GM18868 (cell line): Measurements from ENCODE around the gene GHDC.
"Not testable (repeated sequence)": the region's sequence is repeated elsewhere in the genome, so short reads cannot be mapped to it uniquely, and the experiment has no call there.

ENCODE experiments used
- ATAC-seq: cut with Tn5 transposase; IDR thresholded peaks from one replicate; pipeline ENCODE4 v1.9.1; 2021; ENCODE audit warnings: mild to moderate bottlenecking, moderate library complexity; ENCODE audit not compliant: unreplicated experiment

GHDC gene

DNA sequence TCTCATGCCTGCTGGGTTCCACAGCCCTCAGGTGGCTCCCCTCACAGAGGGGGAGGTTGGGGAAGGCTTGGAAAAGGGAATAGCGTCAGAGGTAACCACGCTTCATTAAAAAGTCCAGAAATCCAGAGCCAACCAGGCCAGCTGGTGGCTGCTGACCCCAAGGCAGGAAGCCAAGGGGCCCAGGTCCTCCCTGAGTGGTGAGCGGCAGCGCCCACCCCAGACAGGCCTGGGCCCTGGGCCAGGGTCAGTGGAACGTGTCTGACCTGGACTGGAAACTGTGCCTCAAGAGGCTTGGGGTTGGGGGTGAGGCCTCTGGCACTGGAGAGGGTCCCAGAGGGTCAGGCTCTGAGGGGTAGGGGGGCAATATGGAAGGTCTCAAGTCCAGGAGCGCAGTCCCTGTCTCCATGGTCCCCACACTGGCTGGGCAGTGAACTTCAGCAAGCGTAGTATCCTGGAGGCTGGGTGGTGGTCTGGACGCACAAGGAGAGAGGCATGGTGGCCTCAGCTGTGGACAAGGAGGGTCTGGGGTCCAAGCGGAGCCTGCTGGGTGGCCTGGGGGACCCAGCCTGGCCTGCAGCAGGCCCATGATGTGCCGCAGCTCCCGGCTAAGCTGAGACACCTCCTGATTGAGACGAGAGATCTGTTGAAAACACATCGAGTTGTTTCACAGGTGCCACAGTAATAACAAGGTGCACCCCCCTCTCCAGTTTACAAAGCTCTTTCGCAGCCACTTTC lies 34.3 kb downstream of the GHDC start:
- ATAC-seq, result no peak

DNA sequence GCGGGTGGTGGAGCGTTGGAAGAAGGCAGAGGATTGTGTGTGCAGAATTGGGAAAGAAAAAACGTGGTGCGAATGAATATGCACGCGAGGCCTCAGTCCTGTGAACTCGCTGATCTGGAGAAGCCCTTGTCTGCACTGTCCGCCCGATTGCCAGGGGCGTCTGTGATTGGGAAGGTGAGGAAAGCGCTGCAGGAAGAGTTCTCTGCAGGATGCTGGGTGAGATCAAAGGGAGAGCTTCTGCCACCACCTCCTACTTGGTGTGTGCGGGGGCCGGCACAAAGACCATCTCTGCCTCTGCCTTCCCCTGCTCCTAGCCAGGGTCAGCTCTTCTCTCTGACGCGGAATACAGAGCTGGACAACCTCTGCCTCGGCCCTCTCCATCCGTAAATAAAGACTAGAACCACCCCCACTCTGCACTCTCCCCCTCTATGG lies 38.7 kb downstream of the GHDC start:
- no peak for ATAC-seq

DNA sequence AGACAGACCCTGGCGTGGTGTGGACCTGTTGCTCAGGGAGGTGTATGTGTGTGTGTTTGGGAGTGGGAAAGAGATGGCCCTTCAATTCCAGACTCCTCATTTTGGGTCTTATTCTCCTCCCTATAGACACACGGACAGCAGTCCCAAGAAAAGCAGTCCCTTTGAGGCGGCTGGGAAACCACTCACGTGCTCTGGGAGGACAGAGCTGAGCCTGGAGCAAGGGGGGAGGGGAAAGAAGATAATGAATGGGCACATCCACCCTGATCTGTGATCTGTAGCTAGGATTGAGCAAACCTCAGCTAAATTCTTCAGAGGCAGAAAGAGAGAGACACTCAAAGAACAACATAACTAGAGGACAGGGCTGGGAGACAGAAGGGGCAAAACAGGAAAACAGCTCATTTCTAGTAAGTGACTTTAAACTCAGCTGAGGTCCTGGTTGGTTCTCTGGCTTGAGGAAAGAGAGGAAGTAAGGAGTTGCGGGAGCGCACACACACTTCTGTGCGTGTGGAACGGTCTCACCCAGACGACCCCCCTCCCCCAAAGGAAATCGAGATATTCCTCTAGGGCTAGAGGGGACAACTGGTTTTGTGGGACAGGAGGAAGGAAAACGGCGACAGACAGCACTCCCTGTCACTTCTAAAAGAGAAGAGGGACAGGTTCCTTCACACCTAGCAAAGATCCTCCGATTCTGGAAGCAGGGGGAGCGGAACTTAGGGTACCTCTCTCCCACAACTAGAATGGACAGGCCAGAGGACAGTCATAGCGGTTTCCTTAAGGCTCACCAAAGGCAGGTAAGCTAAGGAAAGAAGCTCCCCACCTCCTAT lies 40.2 kb downstream of the GHDC start:
- no peak for ATAC-seq

DNA sequence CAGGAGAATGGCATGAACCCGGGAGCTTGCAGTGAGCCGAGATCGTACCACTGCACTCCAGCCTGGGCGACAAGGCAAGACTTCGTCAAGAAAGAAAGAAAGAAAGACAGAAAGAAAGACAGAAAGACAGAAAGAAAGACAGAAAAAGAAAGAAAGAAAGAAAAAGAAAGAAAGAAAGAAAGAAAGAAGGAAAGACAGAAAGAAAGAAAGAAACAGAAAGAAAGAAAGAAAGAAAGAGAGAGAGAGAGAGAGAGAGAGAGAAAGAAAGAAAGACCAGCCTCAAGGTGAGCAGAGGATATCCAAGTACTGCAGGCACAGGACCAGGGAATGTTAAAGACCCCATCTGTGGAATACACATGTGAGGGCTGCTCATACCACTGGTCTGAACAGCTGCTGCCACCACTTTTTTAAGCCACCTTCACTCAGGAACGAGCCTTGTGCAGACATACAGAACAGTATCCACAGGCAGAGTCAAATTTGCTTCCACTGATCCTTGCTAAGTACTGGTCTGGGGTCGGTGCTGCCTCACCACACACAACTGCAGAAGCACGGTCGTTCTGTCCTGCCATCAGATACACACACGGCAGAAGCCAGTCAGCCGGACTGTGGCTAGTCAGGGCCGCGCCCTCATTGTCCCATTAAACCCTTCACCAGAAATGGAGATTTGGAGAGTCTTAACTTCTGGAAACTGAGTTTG lies 47.2 kb downstream of the GHDC start:
- ATAC-seq, result no peak

DNA sequence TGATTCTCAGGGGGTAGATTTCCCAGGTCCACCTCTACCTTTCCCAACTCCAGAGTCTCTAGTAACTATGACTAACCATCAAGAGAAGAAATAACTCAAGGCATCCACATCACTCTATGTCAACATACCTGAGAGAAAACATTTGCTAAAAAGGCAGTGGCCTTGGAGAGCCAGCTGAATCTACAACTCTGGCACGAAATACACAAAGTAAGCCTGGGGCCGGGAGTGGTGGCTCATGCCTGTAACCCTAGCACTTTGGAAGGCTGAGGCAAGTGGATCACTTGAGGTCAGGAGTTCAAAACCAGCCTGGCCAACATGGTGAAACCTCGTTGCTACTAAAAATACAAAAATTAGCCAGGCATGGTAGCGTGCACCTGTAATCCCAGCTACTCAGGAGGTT lies 51.2 kb downstream of the GHDC start:
- not testable (repeated sequence) for ATAC-seq

DNA sequence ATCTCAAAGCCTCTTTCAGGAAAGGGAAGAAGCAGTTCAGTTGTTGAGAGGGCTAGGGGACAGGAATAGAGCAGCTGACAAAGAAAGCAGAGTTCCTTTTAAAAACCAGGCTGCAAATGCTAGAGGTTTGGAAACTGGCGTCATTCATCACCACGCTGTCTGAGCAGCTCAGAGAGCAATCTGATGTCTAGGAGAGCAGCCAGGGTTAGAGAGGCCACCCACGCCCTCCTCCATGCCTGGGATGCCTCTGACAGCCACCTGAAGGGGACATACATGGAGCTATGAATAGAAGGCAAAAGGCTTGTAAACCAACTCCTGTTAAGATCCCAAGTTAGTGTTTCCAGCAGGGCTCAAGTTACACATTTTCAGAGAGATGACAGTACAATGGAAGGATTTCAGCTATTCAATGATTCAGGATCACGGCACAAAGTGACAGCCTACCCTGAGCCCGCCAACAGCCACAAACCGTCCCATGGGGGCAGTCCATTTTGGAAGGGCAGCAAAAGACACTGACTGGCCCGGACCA lies 51.9 kb downstream of the GHDC start:
- ATAC-seq, result no peak

DNA sequence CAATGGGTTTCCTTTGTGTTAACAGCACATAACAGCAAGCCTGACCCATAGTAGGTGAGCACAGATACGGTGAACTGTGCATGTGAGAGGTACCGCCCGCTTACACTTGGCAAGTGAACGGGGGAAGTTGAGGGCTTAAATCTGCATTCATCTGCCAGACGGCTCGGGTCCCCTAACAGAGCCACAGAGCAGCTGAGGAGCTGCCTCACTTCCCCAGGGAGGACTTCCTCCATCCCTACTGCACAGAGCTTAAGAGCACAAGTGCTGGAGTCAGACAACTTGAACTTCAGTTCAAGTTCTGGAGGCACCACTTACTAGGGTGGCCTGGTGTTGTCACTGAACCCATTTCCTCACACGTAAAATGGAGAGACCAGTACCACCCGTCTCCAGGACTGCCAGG lies 52.9 kb downstream of the GHDC start:
- no peak for ATAC-seq

DNA sequence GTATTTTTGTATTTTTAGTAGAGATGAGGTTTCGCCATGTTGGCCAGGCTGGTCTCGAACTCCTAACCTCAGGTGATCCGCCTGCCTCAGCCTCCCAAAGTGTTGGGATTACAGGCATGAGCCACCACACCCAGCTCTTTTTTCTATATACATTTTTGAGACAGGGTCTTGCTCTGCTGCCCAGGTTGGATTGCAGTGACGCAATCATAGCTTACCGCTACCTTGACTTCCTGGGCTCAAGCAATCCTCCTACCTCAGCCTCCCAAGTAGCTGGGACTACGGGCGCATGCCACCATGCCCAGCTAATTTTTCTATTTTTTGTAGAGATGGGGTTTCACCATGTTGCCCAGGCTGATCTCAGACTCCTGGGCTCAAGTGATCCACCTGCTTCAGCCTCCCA lies 53.6 kb downstream of the GHDC start:
- not testable (repeated sequence) for ATAC-seq
